Measurements from ENCODE around the gene CACNA1E.

DNA sequence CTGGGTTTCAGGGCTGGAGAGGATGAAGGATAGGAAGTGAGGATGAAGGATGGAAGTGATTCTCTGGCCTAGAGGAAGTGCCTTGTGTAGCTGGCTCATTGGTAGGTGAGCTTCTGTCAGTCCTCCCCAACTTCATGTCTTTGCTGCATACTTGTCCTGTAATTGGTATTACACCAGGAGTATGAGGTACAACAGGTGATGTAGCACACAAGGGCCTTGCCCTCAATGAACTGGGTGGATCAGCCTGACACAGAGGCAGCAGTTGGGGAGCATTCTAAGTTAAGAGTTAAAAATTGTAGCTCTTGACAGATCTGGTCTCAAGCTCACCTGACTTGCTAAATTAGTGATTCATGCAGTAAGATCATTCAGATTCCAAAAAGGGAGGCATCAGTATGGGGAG is 37.9 kb upstream of the CACNA1E start:
- TF ChIP-seq CTCF (conservative IDR thresholded peaks at IDR 0.05; ENCODE audit: low read length) (no peak), EZH2phosphoT487 (IDR thresholded peaks at IDR 0.05; ENCODE audit: borderline replicate concordance) (no peak)

Measured in Loucy (cell line).